ENCODE results near the gene CCDC92. TPM values are rescaled to one million over a fixed set of nuclear protein-coding genes. Genes with fewer than 3 reads are reported as not detected.

The CCDC92 gene
- total and polyA plus RNA-seq, 10 of the 15 experiments (the other 5 are each of a cell fraction or from before 2014, with no cell fraction given): 0.53 to 11.8 (median 4.2) TPM

GRCh38 chr12:123899368-123899767, 73.3 kb downstream of the CCDC92 start:
- in situ Hi-C loops (cut with MboI) (no loop called here), intact Hi-C loops (cut with micrococcal nuclease; ENCODE audit: unreplicated experiment) (no loop called here)
- Histone ChIP-seq H3K79me2 (ENCODE audit: control insufficient read depth, insufficient read depth, low read length) (no peaks in the 10 kb centered on the region), H2AFZ (ENCODE audit: control insufficient read depth, low read depth, low read length) (no peak overlapping the region), H4K20me1 (ENCODE audit: control insufficient read depth, insufficient read depth) (no peaks in the 10 kb centered on the region), H3K27ac (ENCODE audit: control insufficient read depth, insufficient read depth) (no peak overlapping the region), H3K36me3 (ENCODE audit: control insufficient read depth in 2 of 2, insufficient read depth in 2 of 2, low read length in 1 of 2) (no peaks in the 10 kb centered on the region), H3K9me3 (replicated peaks; ENCODE audit: control insufficient read depth, insufficient read depth, low read length) (no peaks in the 10 kb centered on the region), H3K4me3 (no peak overlapping the region), H3K4me1 (ENCODE audit: control insufficient read depth, insufficient read depth, low read length) (no peaks in the 10 kb centered on the region), H3K4me2 (ENCODE audit: control insufficient read depth, insufficient read depth) (no peak overlapping the region), H3K9ac (ENCODE audit: control insufficient read depth, insufficient read depth, low read length) (no peak overlapping the region), H3K27me3 (replicated peaks in 1 of 2; ENCODE audit: control insufficient read depth in 2 of 2, insufficient read depth in 2 of 2, low read length in 1 of 2) (no peaks in the 10 kb centered on the region; a peak in 2 of 4 replicates)
- ChIA-PET SMC1A (ENCODE audit: uncharacterized antibody, unreplicated experiment) (no interaction called here), RAD21 (ENCODE audit: unreplicated experiment) (no interaction called here), CTCF (interaction anchor here (1.5 kb wide), 1 partner anchor 84 kb away, joined by 6 read pairs; no protein-coding TSS in a partner anchor), POLR2A (no interaction called here)
- no peak for ATAC-seq
- FAIRE-seq: no peak
- BruUV-seq (replicated peaks): no TSS peak
- 64% methylated on average over 9 of the region's 9 CpGs for WGBS (ENCODE audit: insufficient coverage, insufficient replicate concordance, low lambda C conversion rate, missing lambda C conversion rate)
- no peak for DNase-seq (ENCODE audit: low read depth, low spot score)
- TF ChIP-seq NFXL1 (IDR thresholded peaks at IDR 0.05; ENCODE audit: borderline replicate concordance) (no peak), CHD4 (IDR thresholded peaks at IDR 0.05) (no peak), IRF5 (IDR thresholded peaks at IDR 0.05; ENCODE audit: borderline replicate concordance) (no peak), YY1 (IDR thresholded peaks at IDR 0.05; ENCODE audit: low read depth, low read length) (no peak), ZBTB40 (IDR thresholded peaks at IDR 0.05; ENCODE audit: borderline replicate concordance) (no peak)

Measured in GM12878 (cell line).